Measurements from ENCODE around the gene COL26A1. TPM values are rescaled to one million over a fixed set of nuclear protein-coding genes. Genes with fewer than 3 reads are reported as not detected.

Gene COL26A1
- polyA plus RNA-seq, 1 experiment: 0.48 TPM

- Histone ChIP-seq H3K36me3 (ENCODE audit: control insufficient read depth, insufficient read depth, low read length) (no peaks in the 10 kb centered on the region), H3K4me3 (ENCODE audit: low read depth, low read length) (peak overlapping the region; percentile 26), H3K27me3 (ENCODE audit: control insufficient read depth, insufficient read depth, low read length) (peaks cover 2% of the 10 kb centered on the region)
- ChIA-PET CTCF (interaction anchor here (0.6 to 4.8 kb wide), 5 partner anchors 9 to 25 kb away, joined by 3 to 28 read pairs (median 4); no protein-coding TSS in a partner anchor), POLR2A (no interaction called here)
- TF ChIP-seq CTCF (IDR thresholded peaks at IDR 0.05; ENCODE audit: insufficient read depth, low read depth, low read length): no peak
- DNase-seq (ENCODE audit: low read depth): no peak
Observed at GRCh38 chr7:101386558-101387231, 24.0 kb downstream of the COL26A1 start.

GRCh38 chr7:101390901-101391301, 28.2 kb downstream of the COL26A1 start:
- no peak for TF ChIP-seq CTCF (IDR thresholded peaks at IDR 0.05; ENCODE audit: insufficient read depth, low read depth, low read length)
- H3K36me3 ChIP-seq (ENCODE audit: control insufficient read depth, insufficient read depth, low read length): no peaks in the 10 kb centered on the region
- ChIA-PET POLR2A (no interaction called here), CTCF (interaction anchor here (1.0 to 2.5 kb wide), 3 partner anchors 8 to 26 kb away, joined by 3 to 12 read pairs (median 7); no protein-coding TSS in a partner anchor)
- H3K4me3 ChIP-seq (ENCODE audit: low read depth, low read length): no peak overlapping the region
- H3K27me3 ChIP-seq (ENCODE audit: control insufficient read depth, insufficient read depth, low read length): peaks cover 7% of the 10 kb centered on the region
- no peak for DNase-seq (ENCODE audit: low read depth)

- POLR2A ChIA-PET: no interaction called here
- no peak for TF ChIP-seq CTCF (IDR thresholded peaks at IDR 0.05; ENCODE audit: insufficient read depth, low read depth, low read length)
- CTCF ChIA-PET: interaction anchor here (1.0 to 2.5 kb wide), 2 partner anchors 19 to 27 kb away, joined by 3 to 12 read pairs; no protein-coding TSS in a partner anchor
- no peak for DNase-seq (ENCODE audit: low read depth)
- H3K36me3 ChIP-seq (ENCODE audit: control insufficient read depth, insufficient read depth, low read length): no peaks in the 10 kb centered on the region
- H3K4me3 ChIP-seq (ENCODE audit: low read depth, low read length): no peak overlapping the region
- peaks cover 8% of the 10 kb centered on the region for H3K27me3 ChIP-seq (ENCODE audit: control insufficient read depth, insufficient read depth, low read length)
Observed at GRCh38 chr7:101391991-101392390, 29.3 kb downstream of the COL26A1 start.

- ChIA-PET CTCF (interaction anchor here (1.3 to 1.4 kb wide), 2 partner anchors 17 to 20 kb away, joined by 3 to 4 read pairs; no protein-coding TSS in a partner anchor), POLR2A (no interaction called here)
- no peak for TF ChIP-seq CTCF (IDR thresholded peaks at IDR 0.05; ENCODE audit: insufficient read depth, low read depth, low read length)
Observed at GRCh38 chr7:101393865-101394264, 31.2 kb downstream of the COL26A1 start.

GRCh38 chr7:101395376-101395775, 32.7 kb downstream of the COL26A1 start:
- no peaks in the 10 kb centered on the region for H3K36me3 ChIP-seq (ENCODE audit: control insufficient read depth, insufficient read depth, low read length)
- TF ChIP-seq CTCF (IDR thresholded peaks at IDR 0.05; ENCODE audit: insufficient read depth, low read depth, low read length): no peak
- no peak for DNase-seq (ENCODE audit: low read depth)
- no peak overlapping the region for H3K4me3 ChIP-seq (ENCODE audit: low read depth, low read length)
- ChIA-PET POLR2A (no interaction called here), CTCF (interaction anchor here (1.0 to 1.6 kb wide), 4 partner anchors 9 to 22 kb away, joined by 3 to 5 read pairs (median 4); no protein-coding TSS in a partner anchor)
- H3K27me3 ChIP-seq (ENCODE audit: control insufficient read depth, insufficient read depth, low read length): peaks cover 10% of the 10 kb centered on the region

More at GRCh38 chr7:101393865-101394264, 31.2 kb downstream of the COL26A1 start:
- DNase-seq (ENCODE audit: low read depth): no peak
- Histone ChIP-seq H3K36me3 (ENCODE audit: control insufficient read depth, insufficient read depth, low read length) (no peaks in the 10 kb centered on the region), H3K27me3 (ENCODE audit: control insufficient read depth, insufficient read depth, low read length) (peaks cover 10% of the 10 kb centered on the region), H3K4me3 (ENCODE audit: low read depth, low read length) (no peak overlapping the region)

Data from BJ (cell line).